Smooth muscle cell (in vitro differentiated cells): Measurements from ENCODE around the gene IPO4. TPM values are rescaled to one million over a fixed set of nuclear protein-coding genes. Genes with fewer than 3 reads are reported as not detected.

Experiments used
- DNase-seq: peaks from one replicate; lab custom pipeline; 2025; ENCODE audit not compliant: unreplicated experiment; lab: John Stamatoyannopoulos, UW
- H2AFZ ChIP-seq: fragments of 200-600 bp; sonication (generic); 2 replicates; pipeline ENCODE4 v1.6.0; 2016; ENCODE audit warnings: antibody characterized with exemption, low read depth, mild to moderate bottlenecking
- H3F3A ChIP-seq: fragments of 200-600 bp; sonication (generic); 2 replicates; pipeline ENCODE4 v1.6.0; 2017; ENCODE audit warnings: antibody characterized with exemption, low read depth
- H3K27ac ChIP-seq: fragments of 200-600 bp; sonication (generic); 2 replicates; pipeline ENCODE4 v1.5.1; 2016; ENCODE audit warnings: low read depth, mild to moderate bottlenecking
- H3K27me3 ChIP-seq: fragments of 200-600 bp; sonication (generic); 2 replicates; pipeline ENCODE4 v1.6.1; 2016; ENCODE audit warnings: low read depth, mild to moderate bottlenecking
- H3K36me3 ChIP-seq: fragments of 200-600 bp; sonication (generic); 2 replicates; pipeline ENCODE4 v1.5.1; 2016; ENCODE audit warnings: low read depth
- H3K4me1 ChIP-seq: fragments of 200-600 bp; sonication (generic); 2 replicates; pipeline ENCODE4 v1.5.1; 2016; ENCODE audit warnings: low read depth
- H3K4me2 ChIP-seq: fragments of 200-600 bp; sonication (generic); 2 replicates; pipeline ENCODE4 v1.6.0; 2016; ENCODE audit warnings: mild to moderate bottlenecking
- H3K4me3 ChIP-seq: fragments of 200-600 bp; sonication (generic); 2 replicates; pipeline ENCODE4 v1.5.1; 2016; ENCODE audit warnings: mild to moderate bottlenecking
- H3K79me2 ChIP-seq: fragments of 200-600 bp; sonication (generic); 2 replicates; pipeline ENCODE4 v1.6.0; 2016; ENCODE audit warnings: low read depth, mild to moderate bottlenecking
- H3K9ac ChIP-seq: fragments of 200-600 bp; sonication (generic); 2 replicates; pipeline ENCODE4 v1.6.0; 2016; ENCODE audit warnings: low read depth
- H3K9me3 ChIP-seq: fragments of 200-600 bp; sonication (generic); replicated peaks from 2 replicates; pipeline ENCODE4 v1.5.1; 2016; ENCODE audit warnings: low read depth
- H4K20me1 ChIP-seq: fragments of 200-600 bp; sonication (generic); 2 replicates; pipeline ENCODE4 v1.6.0; 2016; ENCODE audit warnings: low read depth
- WGBS: methylation state at CpG from one replicate; pipeline ENCODE4 v1.1.7; 2016; ENCODE audit warnings: low lambda C conversion rate; 5-methylcytosine and 5-hydroxymethylcytosine counted together
- polyA plus RNA-seq: library from polyadenylated mRNA; unstranded; fragments of >200 nt; fragmentation: Nextera tagmentation; extraction: Ambion mirVana; gene quantifications from 2 replicates; pipeline ENCODE4 v1.2.1, GENCODE V29; 2016
- total RNA-seq: library from RNA; depleted of rRNA; stranded (reverse); fragments of >200 nt; gene quantifications from 2 replicates; pipeline ENCODE4 v1.2.3, GENCODE V29; 2014
- TF ChIP-seq, protein P1 (sequence below): fragments of 200-600 bp; sonication (generic); IDR thresholded peaks from 2 replicates; pipeline ENCODE4 v1.5.1; 2017; ENCODE audit warnings: borderline replicate concordance, mild to moderate bottlenecking, antibody characterized with exemption; ENCODE audit not compliant: insufficient read depth, poor library complexity, severe bottlenecking

IPO4 gene
- total and polyA plus RNA-seq, 2 experiments from 2014 or later = 14.7 to 20.5 TPM

DNA sequence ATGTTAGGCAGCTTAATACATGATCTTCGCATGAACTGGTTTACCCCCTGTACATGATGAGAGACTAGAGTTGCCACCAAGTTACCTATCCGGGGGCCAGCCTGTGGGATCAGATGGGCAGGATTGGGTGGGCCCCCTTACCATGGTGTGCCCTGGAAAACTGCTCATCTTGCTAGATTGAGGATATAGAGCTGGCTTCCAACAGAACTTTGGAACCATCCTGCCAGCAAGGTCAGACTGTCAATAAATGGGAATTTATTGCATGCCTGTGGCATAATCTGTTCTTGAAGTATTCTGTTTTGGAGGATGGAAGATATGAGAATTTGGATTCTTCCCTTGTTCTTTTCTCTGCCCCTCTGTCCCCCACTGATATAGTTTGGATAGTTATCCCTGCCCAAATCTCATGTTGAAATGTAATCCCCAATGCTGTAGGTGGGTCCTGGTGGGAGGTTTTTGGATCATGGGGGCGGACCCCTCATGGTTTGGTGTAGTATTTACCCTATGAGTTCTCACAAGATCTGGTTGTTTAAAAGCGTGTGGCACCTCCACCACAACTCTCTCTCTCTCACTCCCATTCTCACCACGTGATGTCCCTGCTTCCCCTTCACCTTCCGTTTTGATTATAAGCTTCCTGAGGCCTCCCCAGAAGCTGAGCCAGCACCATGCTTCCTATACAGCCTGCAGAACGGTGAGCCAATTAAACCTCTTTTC is 10.4 kb upstream of the IPO4 start:
- Histone ChIP-seq H3K79me2 (peaks cover 25% of the 10 kb centered on the region), H3F3A (no peaks in the 10 kb centered on the region), H2AFZ (no peak overlapping the region), H3K4me2 (no peak overlapping the region), H3K27me3 (no peaks in the 10 kb centered on the region), H4K20me1 (no peaks in the 10 kb centered on the region), H3K4me1 (peaks cover 10% of the 10 kb centered on the region), H3K36me3 (no peaks in the 10 kb centered on the region), H3K9ac (no peak overlapping the region), H3K4me3 (no peak overlapping the region), H3K9me3 (no peaks in the 10 kb centered on the region), H3K27ac (no peak overlapping the region)
- no peak for DNase-seq
- TF ChIP-seq, protein P1, sequence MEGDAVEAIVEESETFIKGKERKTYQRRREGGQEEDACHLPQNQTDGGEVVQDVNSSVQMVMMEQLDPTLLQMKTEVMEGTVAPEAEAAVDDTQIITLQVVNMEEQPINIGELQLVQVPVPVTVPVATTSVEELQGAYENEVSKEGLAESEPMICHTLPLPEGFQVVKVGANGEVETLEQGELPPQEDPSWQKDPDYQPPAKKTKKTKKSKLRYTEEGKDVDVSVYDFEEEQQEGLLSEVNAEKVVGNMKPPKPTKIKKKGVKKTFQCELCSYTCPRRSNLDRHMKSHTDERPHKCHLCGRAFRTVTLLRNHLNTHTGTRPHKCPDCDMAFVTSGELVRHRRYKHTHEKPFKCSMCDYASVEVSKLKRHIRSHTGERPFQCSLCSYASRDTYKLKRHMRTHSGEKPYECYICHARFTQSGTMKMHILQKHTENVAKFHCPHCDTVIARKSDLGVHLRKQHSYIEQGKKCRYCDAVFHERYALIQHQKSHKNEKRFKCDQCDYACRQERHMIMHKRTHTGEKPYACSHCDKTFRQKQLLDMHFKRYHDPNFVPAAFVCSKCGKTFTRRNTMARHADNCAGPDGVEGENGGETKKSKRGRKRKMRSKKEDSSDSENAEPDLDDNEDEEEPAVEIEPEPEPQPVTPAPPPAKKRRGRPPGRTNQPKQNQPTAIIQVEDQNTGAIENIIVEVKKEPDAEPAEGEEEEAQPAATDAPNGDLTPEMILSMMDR = no peak
- WGBS = 95% methylated on average over 7 of the region's 7 CpGs

DNA sequence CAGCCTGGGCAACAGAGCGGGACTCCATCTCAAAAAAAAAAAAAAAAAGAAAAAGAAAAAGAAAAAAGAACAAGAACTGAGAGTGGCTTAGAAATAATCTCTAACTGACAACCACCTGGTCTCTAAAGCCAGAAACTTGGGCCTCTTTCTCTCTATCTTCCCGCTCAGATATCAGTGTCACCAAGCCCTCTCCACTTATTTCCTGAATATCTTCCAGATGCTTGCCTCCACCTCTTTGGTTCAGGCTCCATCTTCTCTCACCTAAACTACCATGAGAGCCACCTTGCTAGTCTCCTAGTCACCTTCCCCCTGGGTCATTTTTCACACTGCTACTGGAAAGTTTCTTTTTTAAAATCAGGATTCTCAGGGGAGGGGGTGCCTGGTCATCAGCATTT is 8.4 kb upstream of the IPO4 start:
- no peak overlapping the region for H2AFZ ChIP-seq

DNA sequence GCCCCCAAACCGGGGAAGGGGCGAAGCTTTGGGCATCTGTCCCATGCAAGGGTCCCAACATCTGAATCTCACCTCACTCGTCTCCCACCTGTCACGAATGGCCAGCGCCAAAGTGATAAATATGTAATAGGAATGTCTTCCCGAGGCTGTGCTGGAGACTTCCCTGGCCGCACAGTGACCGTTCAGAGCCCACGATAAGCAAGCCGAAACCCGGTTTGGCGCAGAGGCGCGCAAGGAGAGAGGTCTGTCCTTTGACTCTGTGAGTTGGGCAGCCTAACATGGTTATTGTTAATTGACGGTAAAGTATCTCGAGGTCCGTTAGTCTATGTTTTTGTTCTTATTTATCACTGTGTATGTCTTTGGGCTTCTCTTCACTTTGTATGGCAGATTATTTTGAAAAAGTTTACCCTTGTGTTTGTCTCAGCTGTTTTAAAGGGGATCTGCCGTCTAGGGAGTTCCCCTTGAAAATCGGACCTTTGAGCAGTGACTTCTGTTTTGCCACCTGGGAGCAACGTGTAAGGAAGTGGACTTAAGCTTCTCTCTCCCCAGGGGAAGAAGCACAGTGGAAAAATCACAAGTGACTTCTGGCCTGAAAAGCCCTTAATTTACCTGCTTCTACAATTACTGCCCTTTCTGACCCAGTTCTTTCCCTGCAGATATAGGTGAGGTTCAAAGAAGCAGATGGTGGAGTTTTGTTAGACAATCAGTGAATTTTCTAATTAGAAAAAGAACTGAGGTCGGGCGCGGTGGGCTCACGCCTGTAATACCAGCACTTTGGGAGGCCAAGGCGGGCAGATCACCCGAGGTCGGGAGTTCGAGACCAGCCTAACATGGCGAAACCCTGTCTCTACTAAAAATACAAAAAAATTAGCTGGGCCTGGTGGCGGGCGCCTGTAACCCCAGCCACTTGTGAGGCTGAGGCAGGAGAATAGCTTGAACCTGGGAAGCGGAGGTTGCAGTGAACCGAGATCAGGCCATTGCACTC is 7.7 kb upstream of the IPO4 start:
- Histone ChIP-seq H3K9me3 (no peaks in the 10 kb centered on the region), H3K4me3 (peak overlapping the region; percentile 86), H3K27me3 (no peaks in the 10 kb centered on the region), H3K9ac (peak overlapping the region; percentile 99), H4K20me1 (no peaks in the 10 kb centered on the region), H3K27ac (peak overlapping the region; percentile 95), H3F3A (no peaks in the 10 kb centered on the region), H3K79me2 (peaks cover 38% of the 10 kb centered on the region), H2AFZ (peak overlapping the region; percentile 73), H3K4me1 (peaks cover 10% of the 10 kb centered on the region), H3K4me2 (peak overlapping the region; percentile 87), H3K36me3 (no peaks in the 10 kb centered on the region)
- no peak for DNase-seq
- TF ChIP-seq, protein P1 = no peak
- WGBS = 38% methylated on average over 33 of the region's 33 CpGs

More for the DNA sequence above, 8.4 kb upstream of the IPO4 start:
- Histone ChIP-seq H3K27me3 (no peaks in the 10 kb centered on the region), H3K27ac (peak overlapping the region; percentile 95), H3F3A (no peaks in the 10 kb centered on the region), H4K20me1 (no peaks in the 10 kb centered on the region), H3K79me2 (peaks cover 38% of the 10 kb centered on the region), H3K9ac (no peak overlapping the region), H3K4me3 (peak overlapping the region; percentile 86), H3K36me3 (no peaks in the 10 kb centered on the region), H3K4me2 (peak overlapping the region; percentile 87), H3K4me1 (peaks cover 10% of the 10 kb centered on the region), H3K9me3 (no peaks in the 10 kb centered on the region)
- 100% methylated on average over 2 of the region's 2 CpGs for WGBS
- DNase-seq = no peak
- TF ChIP-seq, protein P1 = no peak
